Stomach smooth muscle (tissue), 2 donors: Measurements from ENCODE around the gene LAMC2.
"Not testable (repeated sequence)": the region's sequence is repeated elsewhere in the genome, so short reads cannot be mapped to it uniquely, and the experiment has no call there.

Experiments
- H3K27ac ChIP-seq: one replicate; pipeline ENCODE4 v1.7.0; 2013; ENCODE audit warnings: mild to moderate bottlenecking, low read length, inconsistent platforms
- H3K27me3 ChIP-seq, 2 donors: one replicate each; pipeline ENCODE4 v1.7.0; 2013; ENCODE audit warnings: low read length in 2 of 2; ENCODE audit not compliant: insufficient read depth in 2 of 2, control insufficient read depth in 1 of 2
- H3K36me3 ChIP-seq, 2 donors: one replicate each; pipeline ENCODE4 v1.7.0; 2013; ENCODE audit warnings: low read length in 2 of 2; ENCODE audit not compliant: control insufficient read depth in 2 of 2, insufficient read depth in 2 of 2
- H3K4me1 ChIP-seq: one replicate; pipeline ENCODE4 v1.7.0; 2013; ENCODE audit warnings: low read length; ENCODE audit not compliant: control insufficient read depth, insufficient read depth
- H3K4me3 ChIP-seq, 2 donors: one replicate each; pipeline ENCODE4 v1.7.0; 2013; ENCODE audit warnings: low read length in 2 of 2
- H3K9ac ChIP-seq, 2 donors: one replicate each; pipeline ENCODE4 v1.7.0; 2013; ENCODE audit warnings: low read length in 2 of 2, mild to moderate bottlenecking in 1 of 2
- H3K9me3 ChIP-seq, 2 donors: one replicate each; pipeline ENCODE4 v1.7.0; 2013; ENCODE audit warnings: low read length in 2 of 2; ENCODE audit not compliant: control insufficient read depth in 2 of 2
- donor health status: healthy.
- donor health status: Pancreatic carcinoma.

LAMC2 gene

DNA sequence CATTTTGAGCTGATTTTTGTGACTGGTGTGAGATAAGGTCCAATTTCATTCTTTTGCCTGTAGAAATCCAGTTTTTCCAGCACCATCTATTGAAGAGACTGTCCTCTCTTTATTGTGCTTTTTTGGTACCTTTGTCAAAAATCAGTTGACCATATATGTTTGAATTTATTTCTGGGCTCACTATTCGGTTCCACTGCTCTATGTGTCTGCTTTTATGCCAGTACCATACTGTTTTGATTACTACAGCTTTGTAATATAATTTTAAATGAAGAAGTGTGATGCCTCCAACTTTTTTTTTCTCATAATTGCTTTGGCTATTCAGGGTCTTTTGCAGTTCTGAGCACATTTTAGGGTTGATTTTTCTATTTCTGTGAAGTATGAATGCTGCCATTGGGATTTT is 69.0 kb downstream of the LAMC2 start:
- no peaks in the 10 kb centered on the region for H3K4me1 ChIP-seq
- H3K9me3 ChIP-seq = no peaks in the 10 kb centered on the region
- H3K27me3 ChIP-seq = no peaks in the 10 kb centered on the region
- no peak overlapping the region for H3K4me3 ChIP-seq
- H3K27ac ChIP-seq = no peak overlapping the region
- no peak overlapping the region for H3K9ac ChIP-seq
- no peaks in the 10 kb centered on the region for H3K36me3 ChIP-seq

DNA sequence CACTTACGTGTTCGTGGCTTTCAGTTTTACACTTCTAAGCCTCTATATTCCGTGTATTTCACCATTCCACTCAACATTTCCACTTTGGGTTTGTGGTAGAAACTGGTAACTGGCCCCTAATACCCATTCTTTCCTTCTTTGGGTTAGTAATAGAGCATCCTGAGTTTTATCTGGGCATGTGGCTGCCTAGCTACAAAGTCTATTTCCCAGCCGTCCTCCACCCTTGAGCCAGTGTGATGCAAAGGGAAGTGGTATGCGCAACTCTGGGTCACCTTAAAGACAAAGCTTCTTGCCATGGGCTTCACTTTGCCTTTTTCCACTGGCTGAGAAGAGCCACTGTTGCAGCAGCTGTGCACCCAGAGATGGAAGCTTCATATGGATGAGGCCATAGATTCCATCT is 73.9 kb downstream of the LAMC2 start:
- Histone ChIP-seq H3K27ac (no peak overlapping the region), H3K9ac (no peak overlapping the region), H3K27me3 (no peaks in the 10 kb centered on the region), H3K36me3 (no peaks in the 10 kb centered on the region), H3K9me3 (no peaks in the 10 kb centered on the region), H3K4me3 (no peak overlapping the region), H3K4me1 (no peaks in the 10 kb centered on the region)

GRCh38 chr1:183262628-183263200 is 76.7 kb downstream of the LAMC2 start:
- Histone ChIP-seq H3K27me3 (no peaks in the 10 kb centered on the region), H3K9ac (no peak overlapping the region), H3K4me1 (peaks cover 2% of the 10 kb centered on the region), H3K36me3 (no peaks in the 10 kb centered on the region), H3K27ac (no peak overlapping the region), H3K4me3 (no peak overlapping the region), H3K9me3 (no peaks in the 10 kb centered on the region)

DNA sequence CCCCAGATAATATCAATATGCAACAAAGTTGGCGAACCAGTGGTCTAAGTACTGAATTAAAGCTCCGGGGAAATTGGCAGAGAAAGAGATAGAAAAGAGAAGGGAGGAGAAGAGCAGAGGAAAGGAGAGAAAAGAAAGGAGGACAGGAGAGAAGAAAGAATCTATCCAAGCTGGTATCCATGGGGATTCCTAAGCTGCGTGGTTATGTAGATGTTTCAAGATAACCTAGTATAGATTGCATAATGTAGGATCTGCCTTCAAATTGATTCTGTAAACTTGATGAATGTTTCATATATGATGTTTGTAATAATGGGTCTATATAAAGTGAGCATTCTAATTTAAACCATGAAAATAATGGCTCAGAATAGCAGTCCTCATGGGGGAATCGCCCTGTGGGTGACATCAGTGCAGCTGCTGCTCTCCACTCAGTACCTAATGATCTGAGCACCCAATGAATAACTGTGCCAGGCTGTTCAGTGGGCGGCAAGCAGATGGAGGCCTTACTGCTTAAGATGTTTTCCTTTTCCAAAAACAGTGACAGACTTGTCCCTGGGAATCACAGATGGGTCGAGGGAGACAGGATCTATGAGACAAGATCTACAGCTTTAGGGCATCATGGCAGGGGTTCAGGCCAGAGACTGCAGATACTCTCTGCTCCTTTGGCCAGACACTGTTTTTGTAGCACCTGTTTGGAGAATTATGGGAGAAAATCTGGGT is 78.0 kb downstream of the LAMC2 start:
- Histone ChIP-seq H3K27me3 (no peaks in the 10 kb centered on the region), H3K9me3 (no peaks in the 10 kb centered on the region), H3K27ac (no peak overlapping the region), H3K36me3 (no peaks in the 10 kb centered on the region), H3K4me1 (peaks cover 7% of the 10 kb centered on the region), H3K4me3 (no peak overlapping the region), H3K9ac (no peak overlapping the region)

GRCh38 chr1:183267646-183268431 is 81.8 kb downstream of the LAMC2 start:
- H3K4me1 ChIP-seq = peaks cover 13% of the 10 kb centered on the region
- no peak overlapping the region for H3K27ac ChIP-seq

DNA sequence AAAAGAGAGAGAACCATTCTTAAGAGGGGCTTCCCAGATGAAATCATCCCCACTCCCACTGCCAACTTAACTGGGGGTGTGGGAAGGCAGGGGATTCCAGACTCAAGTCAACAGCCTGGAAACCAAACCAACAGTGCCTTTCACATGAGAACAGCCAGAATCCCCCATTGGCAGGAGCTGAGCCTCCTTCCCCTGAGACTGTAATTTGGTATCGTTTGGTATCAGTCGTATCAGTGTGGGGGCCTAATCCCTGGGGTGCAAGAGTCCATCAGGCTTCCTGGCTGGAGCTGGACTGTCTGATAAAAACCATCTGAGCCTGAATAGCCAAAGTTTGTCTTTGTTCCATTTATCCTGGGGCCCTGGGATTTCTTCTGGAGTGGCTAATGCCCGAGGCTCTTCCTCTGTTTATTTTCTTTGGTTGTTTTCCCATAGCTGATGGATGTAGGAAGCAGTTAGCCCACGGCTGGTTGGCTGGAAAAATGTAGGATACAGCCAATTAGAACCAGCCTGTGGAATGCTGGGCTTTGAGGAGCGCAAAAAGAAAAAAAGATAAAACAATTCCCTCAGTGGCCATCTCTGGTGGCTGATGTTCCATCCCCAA is 84.6 kb downstream of the LAMC2 start:
- H3K4me3 ChIP-seq = no peak overlapping the region
- H3K36me3 ChIP-seq = no peaks in the 10 kb centered on the region
- H3K9ac ChIP-seq = no peak overlapping the region
- H3K27ac ChIP-seq = no peak overlapping the region
- H3K4me1 ChIP-seq = peaks cover 13% of the 10 kb centered on the region
- no peaks in the 10 kb centered on the region for H3K27me3 ChIP-seq
- H3K9me3 ChIP-seq = no peaks in the 10 kb centered on the region

More at GRCh38 chr1:183267646-183268431, 81.8 kb downstream of the LAMC2 start:
- H3K9ac ChIP-seq = no peak overlapping the region
- H3K27me3 ChIP-seq = no peaks in the 10 kb centered on the region
- H3K9me3 ChIP-seq = no peaks in the 10 kb centered on the region
- no peak overlapping the region for H3K4me3 ChIP-seq
- no peaks in the 10 kb centered on the region for H3K36me3 ChIP-seq

DNA sequence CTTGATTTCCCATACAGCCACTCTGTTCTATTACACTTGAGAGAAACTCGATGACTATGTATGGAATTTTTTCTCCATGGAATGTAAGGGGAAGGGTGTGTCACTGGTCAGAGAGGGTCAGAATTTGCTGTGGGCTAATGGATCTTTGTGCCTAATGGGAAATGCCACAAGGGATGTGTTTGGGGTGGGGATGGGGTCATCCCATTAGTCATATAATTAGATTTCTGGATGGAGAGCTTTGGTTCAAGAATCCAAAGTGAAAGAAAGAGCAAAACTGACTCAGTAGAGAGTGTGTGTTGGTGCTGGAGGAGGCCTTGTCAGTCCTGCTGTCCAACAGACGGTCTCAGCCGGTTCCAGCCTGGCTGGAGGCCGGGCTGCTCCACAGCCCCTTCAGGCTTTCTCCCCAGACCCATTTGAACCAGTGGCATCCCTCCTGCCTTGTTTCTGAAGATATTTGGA is 86.4 kb downstream of the LAMC2 start:
- Histone ChIP-seq H3K4me3 (no peak overlapping the region), H3K9ac (no peak overlapping the region), H3K27ac (no peak overlapping the region), H3K9me3 (no peaks in the 10 kb centered on the region), H3K4me1 (peaks cover 12% of the 10 kb centered on the region), H3K36me3 (no peaks in the 10 kb centered on the region), H3K27me3 (no peaks in the 10 kb centered on the region)

- no peaks in the 10 kb centered on the region for H3K9me3 ChIP-seq
- no peak overlapping the region for H3K4me3 ChIP-seq
- H3K27me3 ChIP-seq = no peaks in the 10 kb centered on the region
- H3K27ac ChIP-seq = no peak overlapping the region
- no peak overlapping the region for H3K9ac ChIP-seq
- peaks cover 8% of the 10 kb centered on the region for H3K4me1 ChIP-seq
- H3K36me3 ChIP-seq = no peaks in the 10 kb centered on the region
Observed at GRCh38 chr1:183273300-183273699, 87.2 kb downstream of the LAMC2 start.

DNA sequence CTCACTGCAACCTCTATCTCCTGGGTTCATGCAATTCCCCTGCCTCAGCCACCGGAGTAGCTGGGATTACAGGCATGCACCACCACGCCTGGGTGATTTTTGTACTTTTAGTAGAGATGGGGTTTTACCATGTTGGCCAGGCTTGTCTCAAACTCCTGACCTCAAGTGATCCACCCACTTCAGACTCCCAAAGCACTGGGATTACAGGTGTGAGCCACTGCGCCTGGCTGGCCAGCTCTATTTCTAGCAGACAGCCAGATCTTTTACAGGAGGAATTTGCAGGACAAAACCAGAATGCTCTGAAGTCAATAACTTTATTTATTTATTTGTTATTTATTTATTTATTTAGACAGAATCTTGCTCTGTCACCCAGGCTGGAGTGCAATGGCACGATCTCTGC is 87.9 kb downstream of the LAMC2 start:
- H3K4me1 ChIP-seq = peaks cover 15% of the 10 kb centered on the region
- H3K9me3 ChIP-seq, H3K36me3 ChIP-seq, H3K9ac ChIP-seq, H3K27ac ChIP-seq, H3K4me3 ChIP-seq, H3K27me3 ChIP-seq: not testable (repeated sequence)

- Histone ChIP-seq H3K27me3 (no peaks in the 10 kb centered on the region), H3K9ac (no peak overlapping the region), H3K27ac (no peak overlapping the region), H3K9me3 (no peaks in the 10 kb centered on the region), H3K36me3 (no peaks in the 10 kb centered on the region), H3K4me1 (peaks cover 20% of the 10 kb centered on the region), H3K4me3 (no peak overlapping the region)
Observed at GRCh38 chr1:183274836-183275235, 88.8 kb downstream of the LAMC2 start.
